AG09309 (cell line): Measurements from ENCODE around the gene LRRC57.
"Not testable (repeated sequence)": the region's sequence is repeated elsewhere in the genome, so short reads cannot be mapped to it uniquely, and the experiment has no call there.

Experiments
- DNase-seq: peaks from one replicate; pipeline ENCODE4 v3.0.0-alpha.2; 2010; ENCODE audit warnings: low read depth
- H3K4me3 ChIP-seq: 2 replicates; pipeline ENCODE4 v1.5.1; 2011; ENCODE audit warnings: mild to moderate bottlenecking, low read depth, low read length, moderate library complexity; ENCODE audit not compliant: control insufficient read depth
- TF ChIP-seq, protein P1 (sequence below): IDR thresholded peaks from 2 replicates; pipeline ENCODE4 v1.5.1; 2011; ENCODE audit warnings: mild to moderate bottlenecking, low read depth, low read length, inconsistent platforms; ENCODE audit not compliant: insufficient read depth, control insufficient read depth; ENCODE audit errors: missing control alignments

Gene LRRC57

DNA sequence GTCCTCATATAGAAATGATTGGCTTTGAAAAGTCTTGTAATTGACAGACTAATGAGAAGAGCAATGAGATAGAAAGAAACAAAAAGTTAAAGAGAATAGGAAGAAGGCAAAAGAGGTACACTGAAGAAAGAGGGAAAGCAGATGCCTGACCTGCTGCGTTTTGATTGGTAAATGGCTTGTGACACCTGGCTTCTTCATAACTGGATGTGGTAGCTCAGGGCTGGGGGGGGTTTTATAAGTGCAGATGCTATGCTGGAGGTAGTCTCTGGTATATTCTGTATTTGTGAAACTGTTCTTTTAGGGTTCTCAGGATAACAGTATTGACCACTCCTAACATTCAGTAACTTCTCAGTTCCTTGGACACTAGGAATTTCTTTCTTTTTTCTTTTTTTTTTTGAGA is 28.2 kb upstream of the LRRC57 start:
- TF ChIP-seq, protein P1, sequence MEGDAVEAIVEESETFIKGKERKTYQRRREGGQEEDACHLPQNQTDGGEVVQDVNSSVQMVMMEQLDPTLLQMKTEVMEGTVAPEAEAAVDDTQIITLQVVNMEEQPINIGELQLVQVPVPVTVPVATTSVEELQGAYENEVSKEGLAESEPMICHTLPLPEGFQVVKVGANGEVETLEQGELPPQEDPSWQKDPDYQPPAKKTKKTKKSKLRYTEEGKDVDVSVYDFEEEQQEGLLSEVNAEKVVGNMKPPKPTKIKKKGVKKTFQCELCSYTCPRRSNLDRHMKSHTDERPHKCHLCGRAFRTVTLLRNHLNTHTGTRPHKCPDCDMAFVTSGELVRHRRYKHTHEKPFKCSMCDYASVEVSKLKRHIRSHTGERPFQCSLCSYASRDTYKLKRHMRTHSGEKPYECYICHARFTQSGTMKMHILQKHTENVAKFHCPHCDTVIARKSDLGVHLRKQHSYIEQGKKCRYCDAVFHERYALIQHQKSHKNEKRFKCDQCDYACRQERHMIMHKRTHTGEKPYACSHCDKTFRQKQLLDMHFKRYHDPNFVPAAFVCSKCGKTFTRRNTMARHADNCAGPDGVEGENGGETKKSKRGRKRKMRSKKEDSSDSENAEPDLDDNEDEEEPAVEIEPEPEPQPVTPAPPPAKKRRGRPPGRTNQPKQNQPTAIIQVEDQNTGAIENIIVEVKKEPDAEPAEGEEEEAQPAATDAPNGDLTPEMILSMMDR: no peak
- no peak for DNase-seq
- H3K4me3 ChIP-seq: no peak overlapping the region

DNA sequence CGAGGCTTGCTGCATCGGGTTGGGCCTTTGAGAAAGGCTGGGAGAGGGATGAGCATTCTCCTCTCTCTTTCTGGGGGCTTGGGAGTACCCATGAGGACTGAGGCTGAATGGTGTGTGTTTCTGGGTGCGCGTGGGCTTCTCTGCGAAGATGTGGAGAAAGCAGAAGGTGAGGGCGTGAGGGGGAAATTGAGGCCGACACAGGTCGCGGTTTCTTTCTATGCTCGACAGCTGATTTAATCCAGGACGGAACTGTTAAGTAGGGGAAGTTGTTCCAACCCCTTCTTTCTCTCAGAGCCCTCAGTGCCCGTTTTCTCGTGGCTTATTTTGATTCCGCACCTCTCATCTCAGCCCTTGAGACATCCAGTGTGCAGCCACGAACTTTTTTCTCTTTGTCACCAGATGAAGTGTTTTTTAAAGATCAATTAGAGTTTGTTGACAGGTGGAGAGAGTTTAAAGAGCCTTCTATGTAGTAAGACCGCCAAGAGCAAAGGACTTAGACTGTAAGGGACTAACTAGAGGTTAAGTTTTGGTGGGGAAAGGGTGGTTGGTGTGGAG is 27.5 kb upstream of the LRRC57 start:
- TF ChIP-seq, protein P1: no peak
- no peak for DNase-seq
- peak overlapping the region; percentile 78 for H3K4me3 ChIP-seq

DNA sequence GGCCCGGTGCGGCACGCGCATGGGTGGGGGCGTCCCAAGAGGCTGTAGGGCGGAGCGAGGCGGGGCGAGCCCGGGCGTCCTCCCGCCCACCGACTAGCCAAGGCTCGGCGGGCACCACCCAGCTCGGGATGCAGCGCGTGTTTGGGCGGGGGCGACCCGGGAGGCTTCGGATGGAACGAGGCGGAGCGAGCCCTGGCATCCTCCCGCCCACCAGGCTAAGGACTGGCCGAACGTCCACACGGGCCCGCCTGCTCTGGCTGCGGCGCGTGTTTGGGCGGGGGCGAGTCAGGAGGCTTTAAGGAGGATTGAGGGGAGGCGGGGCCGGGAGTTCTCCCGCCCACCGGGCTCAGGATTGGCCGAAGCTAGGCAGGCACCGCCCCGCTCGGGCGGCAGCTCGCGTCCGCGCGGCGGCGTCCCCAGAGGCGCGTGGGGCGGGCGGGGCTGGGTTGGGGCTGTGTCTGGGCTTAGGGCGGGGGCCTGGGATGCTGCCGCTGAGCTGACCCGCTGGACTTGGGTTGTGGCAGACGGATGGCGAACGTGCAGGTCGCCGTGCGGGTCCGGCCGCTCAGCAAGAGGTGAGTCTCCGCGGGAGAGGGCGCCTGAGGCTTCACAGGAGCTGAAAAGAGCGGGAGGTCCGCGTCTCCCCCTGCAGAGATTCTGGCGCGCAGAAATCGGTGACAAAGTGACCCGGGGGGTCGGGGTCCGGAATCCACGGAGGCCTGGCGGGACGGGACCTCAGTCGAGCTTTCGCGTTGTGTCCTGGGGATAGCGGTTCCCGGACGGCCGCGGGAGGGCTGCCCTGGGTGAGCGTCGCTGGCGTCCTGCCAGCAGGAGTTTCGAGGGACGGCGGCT is 26.8 kb upstream of the LRRC57 start, which contains the start of gene STARD9:
TSS of gene STARD9 (plus strand) at position 419 of the 852 bp plus-strand sequence. CDS start at position 529, 110 bp downstream.
- DNase-seq: peak; percentile 90
- TF ChIP-seq, protein P1: no peak
- H3K4me3 ChIP-seq: peak within 1 kb of the TSS; percentile 78

DNA sequence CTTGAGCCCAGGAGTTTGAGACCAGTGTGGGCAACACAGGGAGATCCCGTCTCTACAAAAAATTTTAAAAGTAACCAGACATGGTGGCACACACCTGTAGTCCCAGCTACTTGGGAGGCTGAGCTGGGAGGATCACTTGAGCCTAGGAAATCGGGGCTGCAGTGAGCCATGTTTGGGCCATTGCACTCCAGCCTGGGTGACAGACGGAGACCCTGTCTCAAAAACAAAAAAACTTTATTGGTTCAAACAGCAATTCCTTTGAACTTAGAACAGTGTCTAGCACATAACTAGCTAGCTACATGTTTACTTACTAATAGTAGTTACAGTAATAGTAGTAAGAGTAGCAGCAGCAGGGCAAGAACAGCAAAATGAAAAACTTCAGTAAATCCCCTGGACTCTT is 10.1 kb upstream of the LRRC57 start:
- DNase-seq: no peak
- no peak overlapping the region for H3K4me3 ChIP-seq
- TF ChIP-seq, protein P1: no peak

DNA sequence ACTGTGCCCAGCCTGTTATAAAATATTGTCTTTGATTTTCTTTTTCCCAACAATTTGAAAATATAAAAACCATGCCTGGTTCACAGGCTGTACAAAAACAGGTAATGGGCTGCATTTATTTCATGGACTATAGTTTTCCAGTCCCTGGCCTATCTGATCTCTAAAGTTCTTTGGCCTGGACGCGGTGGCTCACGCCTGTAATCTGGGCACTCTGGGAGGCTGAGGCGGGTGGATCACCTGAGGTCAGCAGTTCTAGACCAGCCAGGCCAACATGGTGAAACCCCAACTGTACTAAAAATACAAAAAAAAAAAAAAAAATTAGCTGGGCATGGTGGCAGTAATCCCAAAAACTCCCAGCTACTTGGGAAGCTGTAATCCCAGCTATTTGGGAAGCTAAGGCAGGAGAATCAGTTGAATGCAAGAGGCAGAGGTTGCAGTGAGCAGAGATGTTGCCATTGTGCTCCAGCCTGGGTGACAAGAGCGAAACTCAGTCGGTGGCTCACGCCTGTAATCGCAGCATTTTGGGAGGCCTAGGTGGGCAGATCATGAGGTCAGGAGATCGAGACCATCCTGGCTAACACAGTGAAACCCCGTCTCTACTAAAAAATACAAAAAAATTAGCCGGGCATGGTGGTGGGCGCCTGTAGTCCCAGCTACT is 8.1 kb upstream of the LRRC57 start:
- H3K4me3 ChIP-seq, DNase-seq: not testable (repeated sequence)

DNA sequence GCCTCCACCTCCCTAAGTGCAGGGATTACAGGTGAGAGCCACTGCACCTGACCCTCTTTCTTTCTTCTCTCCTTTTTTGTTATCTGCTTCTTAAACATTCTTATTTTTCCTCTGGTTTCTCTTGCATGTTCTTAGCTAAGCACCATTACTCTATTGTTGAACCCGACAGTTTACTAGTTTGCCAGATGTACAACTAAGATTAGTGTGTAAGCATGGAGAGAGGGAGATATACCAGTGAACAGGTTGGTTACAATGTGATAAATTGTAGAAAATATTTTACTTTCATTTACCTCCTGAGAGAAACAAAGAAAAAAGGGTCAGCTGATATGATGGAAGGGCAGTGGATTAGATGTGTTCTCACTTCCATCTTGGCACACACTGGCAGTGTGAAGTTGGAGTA is 5.0 kb upstream of the LRRC57 start:
- TF ChIP-seq, protein P1: no peak
- DNase-seq: no peak
- no peak overlapping the region for H3K4me3 ChIP-seq
